ENCODE measurements around the gene FOCAD.

DNA sequence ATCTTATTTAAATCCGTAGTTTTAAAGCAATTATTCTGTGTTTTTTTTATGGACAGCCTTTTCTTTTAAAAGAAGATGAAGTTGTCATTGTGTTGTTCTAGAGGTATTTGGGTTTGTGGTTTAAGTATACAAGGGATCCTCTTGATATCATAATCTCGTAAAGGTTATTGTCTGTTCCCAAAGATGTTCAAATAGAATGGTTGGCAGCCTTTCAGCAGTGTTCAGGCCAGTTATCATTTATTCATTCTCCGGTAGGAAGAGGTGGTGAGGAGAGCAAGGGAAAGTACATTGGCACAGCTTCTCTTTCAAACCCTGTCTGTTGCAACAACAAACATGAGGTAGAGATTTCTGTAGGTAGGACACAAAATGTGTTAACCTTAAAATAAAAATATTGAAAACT lies 147.0 kb downstream of the FOCAD start:
- TF ChIP-seq, protein P1, sequence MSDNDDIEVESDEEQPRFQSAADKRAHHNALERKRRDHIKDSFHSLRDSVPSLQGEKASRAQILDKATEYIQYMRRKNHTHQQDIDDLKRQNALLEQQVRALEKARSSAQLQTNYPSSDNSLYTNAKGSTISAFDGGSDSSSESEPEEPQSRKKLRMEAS (IDR thresholded peaks at IDR 0.05; ENCODE audit: low read depth, low read length): no peak
- no peak for TF ChIP-seq ESRRA (IDR thresholded peaks at IDR 0.05; ENCODE audit: low read length)
- no peak for TF ChIP-seq TCF12 (IDR thresholded peaks at IDR 0.05; ENCODE audit: low read depth, low read length)
- TF ChIP-seq POLR2A (IDR thresholded peaks at IDR 0.05; ENCODE audit: low read depth, low read length): no peak
- TF ChIP-seq, protein P2, sequence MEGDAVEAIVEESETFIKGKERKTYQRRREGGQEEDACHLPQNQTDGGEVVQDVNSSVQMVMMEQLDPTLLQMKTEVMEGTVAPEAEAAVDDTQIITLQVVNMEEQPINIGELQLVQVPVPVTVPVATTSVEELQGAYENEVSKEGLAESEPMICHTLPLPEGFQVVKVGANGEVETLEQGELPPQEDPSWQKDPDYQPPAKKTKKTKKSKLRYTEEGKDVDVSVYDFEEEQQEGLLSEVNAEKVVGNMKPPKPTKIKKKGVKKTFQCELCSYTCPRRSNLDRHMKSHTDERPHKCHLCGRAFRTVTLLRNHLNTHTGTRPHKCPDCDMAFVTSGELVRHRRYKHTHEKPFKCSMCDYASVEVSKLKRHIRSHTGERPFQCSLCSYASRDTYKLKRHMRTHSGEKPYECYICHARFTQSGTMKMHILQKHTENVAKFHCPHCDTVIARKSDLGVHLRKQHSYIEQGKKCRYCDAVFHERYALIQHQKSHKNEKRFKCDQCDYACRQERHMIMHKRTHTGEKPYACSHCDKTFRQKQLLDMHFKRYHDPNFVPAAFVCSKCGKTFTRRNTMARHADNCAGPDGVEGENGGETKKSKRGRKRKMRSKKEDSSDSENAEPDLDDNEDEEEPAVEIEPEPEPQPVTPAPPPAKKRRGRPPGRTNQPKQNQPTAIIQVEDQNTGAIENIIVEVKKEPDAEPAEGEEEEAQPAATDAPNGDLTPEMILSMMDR (IDR thresholded peaks at IDR 0.05 in 2 of 3, conservative IDR thresholded peaks at IDR 0.05 in 1 of 3; ENCODE audit: control insufficient read depth in 2 of 3, extremely low read depth in 1 of 3, insufficient read depth in 1 of 3, low read depth in 3 of 3, low read length in 3 of 3): no peak
- TF ChIP-seq CHD1 (IDR thresholded peaks at IDR 0.05; ENCODE audit: low read depth, low read length): no peak
- no peak for TF ChIP-seq TAF1 (IDR thresholded peaks at IDR 0.05; ENCODE audit: borderline replicate concordance, low read depth, low read length)
- no peak for TF ChIP-seq TARDBP (IDR thresholded peaks at IDR 0.05; ENCODE audit: borderline replicate concordance)
